Central memory CD8-positive, alpha-beta T cell (primary cell): ENCODE results near the gene PTPRM.

Experiments used
- ATAC-seq: fragments of 150-1000 bp; cut with Tn5 transposase; replicated peaks from 2 replicates; pipeline ENCODE4 v1.10.0; 2022; ENCODE audit warnings: mild to moderate bottlenecking, moderate FRiP score, moderate number of reproducible peaks; ENCODE audit not compliant: poor library complexity, severe bottlenecking; ENCODE audit errors: extremely low read depth
- DNase-seq, 2 donors: peaks; one replicate each; pipeline ENCODE4 v3.0.0; 2021; ENCODE audit warnings: low spot score in 2 of 2
- H3K27ac Mint-ChIP-seq: one replicate; pipeline ENCODE4 v1.8.0; 2022; ENCODE audit warnings: low read depth, mild to moderate bottlenecking, moderate library complexity, mixed read lengths
- H3K27me3 Mint-ChIP-seq: one replicate; pipeline ENCODE4 v1.8.0; 2022; ENCODE audit warnings: mixed read lengths
- H3K36me3 Mint-ChIP-seq: one replicate; pipeline ENCODE4 v1.8.0; 2022; ENCODE audit warnings: mild to moderate bottlenecking, moderate library complexity, mixed read lengths; ENCODE audit not compliant: insufficient read depth
- H3K4me1 Mint-ChIP-seq: one replicate; pipeline ENCODE4 v1.8.0; 2022; ENCODE audit warnings: mixed read lengths
- H3K4me3 Mint-ChIP-seq: one replicate; pipeline ENCODE4 v1.8.0; 2022; ENCODE audit warnings: mild to moderate bottlenecking, moderate library complexity, mixed read lengths
- H3K9me3 Mint-ChIP-seq: one replicate; pipeline ENCODE4 v1.8.0; 2022; ENCODE audit warnings: mixed read lengths

Gene PTPRM

GRCh38 chr18:8174771-8175170, 607.7 kb downstream of the PTPRM start:
- Mint-ChIP-seq H3K27ac (no peak overlapping the region), H3K9me3 (peaks cover 2% of the 10 kb centered on the region), H3K36me3 (peaks cover 2% of the 10 kb centered on the region), H3K4me3 (no peak overlapping the region), H3K4me1 (no peaks in the 10 kb centered on the region), H3K27me3 (no peaks in the 10 kb centered on the region)
- ATAC-seq (no peak), DNase-seq (no peak)

GRCh38 chr18:8175501-8176061, 608.5 kb downstream of the PTPRM start:
- Mint-ChIP-seq H3K9me3 (peaks cover 5% of the 10 kb centered on the region), H3K4me1 (no peaks in the 10 kb centered on the region), H3K4me3 (no peak overlapping the region), H3K27me3 (no peaks in the 10 kb centered on the region), H3K36me3 (peaks cover 2% of the 10 kb centered on the region), H3K27ac (no peak overlapping the region)
- ATAC-seq (no peak), DNase-seq (no peak)

GRCh38 chr18:8176109-8176508, 609.0 kb downstream of the PTPRM start:
- Mint-ChIP-seq H3K27me3 (no peaks in the 10 kb centered on the region), H3K27ac (no peak overlapping the region), H3K4me3 (no peak overlapping the region), H3K9me3 (peaks cover 5% of the 10 kb centered on the region), H3K4me1 (no peaks in the 10 kb centered on the region), H3K36me3 (peaks cover 2% of the 10 kb centered on the region)
- no peak for DNase-seq
- no peak for ATAC-seq

GRCh38 chr18:8176554-8176953, 609.4 kb downstream of the PTPRM start:
- no peaks in the 10 kb centered on the region for H3K4me1 Mint-ChIP-seq
- no peak overlapping the region for H3K4me3 Mint-ChIP-seq
- peaks cover 5% of the 10 kb centered on the region for H3K9me3 Mint-ChIP-seq
- H3K36me3 Mint-ChIP-seq: peaks cover 2% of the 10 kb centered on the region
- no peak overlapping the region for H3K27ac Mint-ChIP-seq
- ATAC-seq (no peak), DNase-seq (no peak)
- H3K27me3 Mint-ChIP-seq: no peaks in the 10 kb centered on the region

- H3K36me3 Mint-ChIP-seq: peaks cover 2% of the 10 kb centered on the region
- H3K4me3 Mint-ChIP-seq: no peak overlapping the region
- no peaks in the 10 kb centered on the region for H3K27me3 Mint-ChIP-seq
- DNase-seq (no peak), ATAC-seq (no peak)
- H3K4me1 Mint-ChIP-seq: no peaks in the 10 kb centered on the region
- H3K27ac Mint-ChIP-seq: no peak overlapping the region
- H3K9me3 Mint-ChIP-seq: peaks cover 5% of the 10 kb centered on the region
Measured at GRCh38 chr18:8177330-8178016, 610.4 kb downstream of the PTPRM start.

- Mint-ChIP-seq H3K36me3 (no peaks in the 10 kb centered on the region), H3K4me3 (no peak overlapping the region), H3K27ac (no peak overlapping the region), H3K27me3 (no peaks in the 10 kb centered on the region), H3K9me3 (no peaks in the 10 kb centered on the region), H3K4me1 (no peaks in the 10 kb centered on the region)
- no peak for ATAC-seq
- DNase-seq: no peak
Measured at GRCh38 chr18:8186413-8186812, 619.3 kb downstream of the PTPRM start.

GRCh38 chr18:8188184-8188583, 621.1 kb downstream of the PTPRM start:
- Mint-ChIP-seq H3K4me3 (no peak overlapping the region), H3K36me3 (no peaks in the 10 kb centered on the region), H3K27me3 (no peaks in the 10 kb centered on the region), H3K9me3 (no peaks in the 10 kb centered on the region), H3K27ac (no peak overlapping the region), H3K4me1 (no peaks in the 10 kb centered on the region)
- DNase-seq: no peak
- no peak for ATAC-seq

- H3K36me3 Mint-ChIP-seq: no peaks in the 10 kb centered on the region
- H3K27me3 Mint-ChIP-seq: no peaks in the 10 kb centered on the region
- H3K4me1 Mint-ChIP-seq: no peaks in the 10 kb centered on the region
- no peak for DNase-seq
- no peak for ATAC-seq
- H3K27ac Mint-ChIP-seq: no peak overlapping the region
- peaks cover 4% of the 10 kb centered on the region for H3K9me3 Mint-ChIP-seq
- H3K4me3 Mint-ChIP-seq: no peak overlapping the region
Measured at GRCh38 chr18:8190980-8191379, 623.9 kb downstream of the PTPRM start.

GRCh38 chr18:8194431-8194830, 627.3 kb downstream of the PTPRM start:
- H3K9me3 Mint-ChIP-seq: peaks cover 4% of the 10 kb centered on the region
- H3K4me1 Mint-ChIP-seq: no peaks in the 10 kb centered on the region
- no peaks in the 10 kb centered on the region for H3K27me3 Mint-ChIP-seq
- DNase-seq (no peak), ATAC-seq (no peak)
- H3K36me3 Mint-ChIP-seq: no peaks in the 10 kb centered on the region
- H3K27ac Mint-ChIP-seq: no peak overlapping the region
- H3K4me3 Mint-ChIP-seq: no peak overlapping the region

- no peak for ATAC-seq
- Mint-ChIP-seq H3K4me3 (no peak overlapping the region), H3K4me1 (no peaks in the 10 kb centered on the region), H3K27me3 (no peaks in the 10 kb centered on the region), H3K9me3 (peaks cover 4% of the 10 kb centered on the region), H3K36me3 (no peaks in the 10 kb centered on the region), H3K27ac (no peak overlapping the region)
- DNase-seq: no peak
Measured at GRCh38 chr18:8196238-8196637, 629.1 kb downstream of the PTPRM start.

GRCh38 chr18:8197499-8197898, 630.4 kb downstream of the PTPRM start:
- Mint-ChIP-seq H3K36me3 (no peaks in the 10 kb centered on the region), H3K4me1 (no peaks in the 10 kb centered on the region), H3K4me3 (no peak overlapping the region), H3K9me3 (peaks cover 4% of the 10 kb centered on the region), H3K27ac (no peak overlapping the region), H3K27me3 (no peaks in the 10 kb centered on the region)
- DNase-seq (no peak), ATAC-seq (no peak)

- Mint-ChIP-seq H3K9me3 (peaks cover 7% of the 10 kb centered on the region), H3K27ac (no peak overlapping the region), H3K4me1 (peaks cover 14% of the 10 kb centered on the region), H3K27me3 (no peaks in the 10 kb centered on the region), H3K36me3 (peaks cover 1% of the 10 kb centered on the region), H3K4me3 (no peak overlapping the region)
- DNase-seq (no peak), ATAC-seq (no peak)
Measured at GRCh38 chr18:8207996-8208395, 640.9 kb downstream of the PTPRM start.

GRCh38 chr18:8208716-8209115, 641.6 kb downstream of the PTPRM start:
- peaks cover 1% of the 10 kb centered on the region for H3K36me3 Mint-ChIP-seq

More at GRCh38 chr18:8208716-8209115, 641.6 kb downstream of the PTPRM start:
- Mint-ChIP-seq H3K4me3 (no peak overlapping the region), H3K9me3 (peaks cover 7% of the 10 kb centered on the region), H3K4me1 (peaks cover 14% of the 10 kb centered on the region), H3K27me3 (no peaks in the 10 kb centered on the region), H3K27ac (peak overlapping the region; percentile 36)
- no peak for DNase-seq
- ATAC-seq: no peak
